ENCODE measurements around the gene EPN2.

EPN2 gene

DNA sequence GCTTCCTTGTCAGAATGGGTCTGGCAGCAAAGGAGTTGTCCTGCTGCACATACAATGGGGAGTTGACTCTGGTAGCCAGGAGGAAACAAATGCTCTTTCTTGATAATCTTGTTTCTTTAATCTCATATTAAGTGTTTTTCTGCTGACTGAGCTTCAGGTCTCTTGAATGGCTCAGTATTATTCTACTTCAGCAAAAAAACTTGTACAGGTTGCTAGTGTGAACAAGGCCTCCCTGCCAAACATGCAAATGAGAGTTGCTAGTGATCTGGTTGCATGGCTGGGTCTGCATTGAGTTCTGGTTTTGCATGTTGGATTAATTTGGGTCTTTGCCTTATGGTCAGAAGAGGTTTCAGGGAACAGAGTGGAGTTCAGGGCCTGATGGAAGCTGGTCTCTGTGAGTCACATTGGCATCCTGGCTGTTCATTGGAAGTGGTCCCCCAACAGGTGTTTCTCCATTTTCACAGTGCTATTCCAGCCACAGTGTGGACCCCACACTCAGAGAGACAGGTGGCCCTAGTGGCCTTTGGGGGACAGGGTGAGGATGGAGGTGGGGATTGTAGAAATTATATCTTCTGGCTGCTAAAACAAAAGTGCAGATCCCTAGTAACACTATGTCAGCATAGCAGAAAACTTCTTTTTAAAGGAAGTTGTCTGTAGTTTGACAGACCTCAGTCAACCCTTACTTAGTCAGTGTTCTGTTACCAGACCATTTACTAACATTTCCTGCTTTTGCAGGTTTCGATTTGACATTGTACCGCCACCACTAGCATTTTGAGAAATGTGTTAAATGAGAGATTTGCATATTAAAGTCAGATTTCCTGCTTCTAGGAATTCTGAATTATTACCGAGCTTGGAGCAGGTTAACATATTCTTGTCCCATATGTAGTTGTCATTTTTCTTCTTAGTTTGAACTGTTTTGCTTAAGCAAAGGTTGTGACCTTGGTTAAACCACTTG lies 47.1 kb downstream of the EPN2 start:
- Histone ChIP-seq H3K9ac (no peak overlapping the region), H3K27ac (no peak overlapping the region), H2AFZ (ENCODE audit: low read depth) (no peak overlapping the region), H3K36me3 (ENCODE audit: insufficient read depth) (no peaks in the 10 kb centered on the region), H3K4me2 (peak overlapping the region; percentile 27; the same call in 1 of the 2 replicates), H3K79me2 (ENCODE audit: insufficient read depth, low read depth) (no peaks in the 10 kb centered on the region), H3K4me1 (ENCODE audit: low read depth, poor library complexity, severe bottlenecking) (peaks cover 18% of the 10 kb centered on the region), H3K27me3 (ENCODE audit: insufficient read depth, low read depth) (no peaks in the 10 kb centered on the region), H4K20me1 (ENCODE audit: insufficient read depth) (no peaks in the 10 kb centered on the region), H3K4me3 (IDR thresholded peaks at IDR 0.05; ENCODE audit: insufficient read depth, low read depth, low read length) (no peak overlapping the region)
- TF ChIP-seq CTCF (conservative IDR thresholded peaks at IDR 0.05; ENCODE audit: low read depth, low read length) = no peak

GRCh38 chr17:19285213-19285900 lies 48.2 kb downstream of the EPN2 start:
- Histone ChIP-seq H2AFZ (ENCODE audit: low read depth) (no peak overlapping the region), H3K9ac (no peak overlapping the region), H3K79me2 (ENCODE audit: insufficient read depth, low read depth) (no peaks in the 10 kb centered on the region), H3K4me2 (no peak overlapping the region), H3K27ac (no peak overlapping the region), H3K27me3 (ENCODE audit: insufficient read depth, low read depth) (no peaks in the 10 kb centered on the region), H3K36me3 (ENCODE audit: insufficient read depth) (no peaks in the 10 kb centered on the region), H3K4me1 (ENCODE audit: low read depth, poor library complexity, severe bottlenecking) (peaks cover 18% of the 10 kb centered on the region), H3K4me3 (IDR thresholded peaks at IDR 0.05; ENCODE audit: insufficient read depth, low read depth, low read length) (no peak overlapping the region), H4K20me1 (ENCODE audit: insufficient read depth) (no peaks in the 10 kb centered on the region)
- TF ChIP-seq CTCF (conservative IDR thresholded peaks at IDR 0.05; ENCODE audit: low read depth, low read length) = no peak

- Histone ChIP-seq H4K20me1 (ENCODE audit: insufficient read depth) (no peaks in the 10 kb centered on the region), H3K4me1 (ENCODE audit: low read depth, poor library complexity, severe bottlenecking) (peaks cover 18% of the 10 kb centered on the region), H3K27ac (no peak overlapping the region), H3K4me3 (IDR thresholded peaks at IDR 0.05; ENCODE audit: insufficient read depth, low read depth, low read length) (no peak overlapping the region), H3K27me3 (ENCODE audit: insufficient read depth, low read depth) (no peaks in the 10 kb centered on the region), H3K4me2 (no peak overlapping the region), H3K79me2 (ENCODE audit: insufficient read depth, low read depth) (no peaks in the 10 kb centered on the region), H2AFZ (ENCODE audit: low read depth) (no peak overlapping the region), H3K36me3 (ENCODE audit: insufficient read depth) (no peaks in the 10 kb centered on the region), H3K9ac (no peak overlapping the region)
- no peak for TF ChIP-seq CTCF (conservative IDR thresholded peaks at IDR 0.05; ENCODE audit: low read depth, low read length)
Observed at GRCh38 chr17:19286751-19287341, 49.7 kb downstream of the EPN2 start.

GRCh38 chr17:19287651-19288050 lies 50.5 kb downstream of the EPN2 start:
- no peaks in the 10 kb centered on the region for H3K27me3 ChIP-seq (ENCODE audit: insufficient read depth, low read depth)
- no peak overlapping the region for H3K9ac ChIP-seq
- no peaks in the 10 kb centered on the region for H3K36me3 ChIP-seq (ENCODE audit: insufficient read depth)
- H2AFZ ChIP-seq (ENCODE audit: low read depth) = no peak overlapping the region
- H3K4me1 ChIP-seq (ENCODE audit: low read depth, poor library complexity, severe bottlenecking) = peaks cover 18% of the 10 kb centered on the region
- H3K4me2 ChIP-seq = no peak overlapping the region
- H3K4me3 ChIP-seq (IDR thresholded peaks at IDR 0.05; ENCODE audit: insufficient read depth, low read depth, low read length) = no peak overlapping the region
- H3K79me2 ChIP-seq (ENCODE audit: insufficient read depth, low read depth) = no peaks in the 10 kb centered on the region
- no peak for TF ChIP-seq CTCF (conservative IDR thresholded peaks at IDR 0.05; ENCODE audit: low read depth, low read length)
- H4K20me1 ChIP-seq (ENCODE audit: insufficient read depth) = no peaks in the 10 kb centered on the region
- no peak overlapping the region for H3K27ac ChIP-seq

All from KMS-11 (cell line).